ENCODE measurements around the gene NEK11.

NEK11 gene

DNA sequence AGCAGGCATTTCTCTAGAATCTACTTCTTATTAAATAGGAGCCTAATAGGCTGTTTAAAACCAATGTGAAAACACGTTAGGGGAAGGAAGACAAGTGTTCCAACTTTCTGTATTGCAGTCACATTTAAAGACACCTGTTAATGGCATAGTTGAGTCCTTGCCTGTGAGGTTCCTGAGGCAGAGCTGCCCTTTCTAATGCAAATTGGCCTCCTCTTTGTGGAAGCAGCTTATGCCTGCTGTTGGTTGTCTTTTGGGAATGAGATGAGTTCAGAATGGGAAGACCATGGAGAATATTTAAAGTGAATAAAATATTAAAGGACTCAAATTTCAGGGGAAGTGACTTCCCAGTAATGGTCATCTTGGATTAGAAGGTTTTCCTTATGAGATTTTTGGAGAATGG lies 51.2 kb downstream of the NEK11 start:
- CTCF ChIA-PET: no interaction called here

GRCh38 chr3:131079086-131079485 lies 52.4 kb downstream of the NEK11 start:
- no peak for TF ChIP-seq SUZ12 (IDR thresholded peaks at IDR 0.05)
- TF ChIP-seq NFRKB (IDR thresholded peaks at IDR 0.05): no peak
- no peak for TF ChIP-seq TARDBP (IDR thresholded peaks at IDR 0.05)
- no peak for TF ChIP-seq SP1 (IDR thresholded peaks at IDR 0.05)
- TF ChIP-seq FOXM1 (IDR thresholded peaks at IDR 0.05; ENCODE audit: borderline replicate concordance): no peak
- TF ChIP-seq ELF4 (IDR thresholded peaks at IDR 0.05): no peak
- TF ChIP-seq ZNF384 (IDR thresholded peaks at IDR 0.05): no peak
- TF ChIP-seq BHLHE40 (IDR thresholded peaks at IDR 0.05; ENCODE audit: borderline replicate concordance): no peak
- POLR2A ChIA-PET: no interaction called here
- CTCF ChIA-PET: no interaction called here
- DNase-seq (ENCODE audit: extremely low spot score): no peak

More for the DNA sequence above, 51.2 kb downstream of the NEK11 start:
- TF ChIP-seq ARNT (IDR thresholded peaks at IDR 0.05): no peak
- no peak for TF ChIP-seq FOXM1 (IDR thresholded peaks at IDR 0.05; ENCODE audit: borderline replicate concordance)
- TF ChIP-seq LEF1 (IDR thresholded peaks at IDR 0.05; ENCODE audit: borderline replicate concordance): no peak
- no peak for TF ChIP-seq ZNF384 (IDR thresholded peaks at IDR 0.05)
- TF ChIP-seq BHLHE40 (IDR thresholded peaks at IDR 0.05; ENCODE audit: borderline replicate concordance): no peak
- TF ChIP-seq L3MBTL2 (conservative IDR thresholded peaks at IDR 0.05): no peak
- no peak for TF ChIP-seq FOXA1 (IDR thresholded peaks at IDR 0.05)
- no peak for TF ChIP-seq CTBP1 (IDR thresholded peaks at IDR 0.05; ENCODE audit: borderline replicate concordance)
- no peak for TF ChIP-seq ELF4 (IDR thresholded peaks at IDR 0.05)
- no peak for TF ChIP-seq SP1 (IDR thresholded peaks at IDR 0.05)
- TF ChIP-seq, protein P1, sequence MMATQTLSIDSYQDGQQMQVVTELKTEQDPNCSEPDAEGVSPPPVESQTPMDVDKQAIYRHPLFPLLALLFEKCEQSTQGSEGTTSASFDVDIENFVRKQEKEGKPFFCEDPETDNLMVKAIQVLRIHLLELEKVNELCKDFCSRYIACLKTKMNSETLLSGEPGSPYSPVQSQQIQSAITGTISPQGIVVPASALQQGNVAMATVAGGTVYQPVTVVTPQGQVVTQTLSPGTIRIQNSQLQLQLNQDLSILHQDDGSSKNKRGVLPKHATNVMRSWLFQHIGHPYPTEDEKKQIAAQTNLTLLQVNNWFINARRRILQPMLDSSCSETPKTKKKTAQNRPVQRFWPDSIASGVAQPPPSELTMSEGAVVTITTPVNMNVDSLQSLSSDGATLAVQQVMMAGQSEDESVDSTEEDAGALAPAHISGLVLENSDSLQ (IDR thresholded peaks at IDR 0.05): no peak
- TF ChIP-seq FOXK2 (IDR thresholded peaks at IDR 0.05): no peak
- no peak for TF ChIP-seq NFRKB (IDR thresholded peaks at IDR 0.05)
- no peak for TF ChIP-seq TARDBP (IDR thresholded peaks at IDR 0.05)
- TF ChIP-seq HDGF (IDR thresholded peaks at IDR 0.05; ENCODE audit: borderline replicate concordance): no peak
- DNase-seq (ENCODE audit: extremely low spot score): no peak
- POLR2A ChIA-PET: no interaction called here

GRCh38 chr3:131081224-131081623 lies 54.5 kb downstream of the NEK11 start:
- POLR2A ChIA-PET: no interaction called here
- DNase-seq (ENCODE audit: extremely low spot score): no peak
- no peak for TF ChIP-seq SP1 (IDR thresholded peaks at IDR 0.05)
- TF ChIP-seq ZNF384 (IDR thresholded peaks at IDR 0.05): no peak
- TF ChIP-seq ELF4 (IDR thresholded peaks at IDR 0.05): no peak
- TF ChIP-seq ARNT (IDR thresholded peaks at IDR 0.05): no peak
- no peak for TF ChIP-seq HDGF (IDR thresholded peaks at IDR 0.05; ENCODE audit: borderline replicate concordance)
- CTCF ChIA-PET: no interaction called here

- CTCF ChIA-PET: no interaction called here
- DNase-seq (ENCODE audit: extremely low spot score): no peak
- POLR2A ChIA-PET: no interaction called here
- no peak for TF ChIP-seq FOXK2 (IDR thresholded peaks at IDR 0.05)
- TF ChIP-seq FOXM1 (IDR thresholded peaks at IDR 0.05; ENCODE audit: borderline replicate concordance): no peak
- TF ChIP-seq CTBP1 (IDR thresholded peaks at IDR 0.05; ENCODE audit: borderline replicate concordance): no peak
- no peak for TF ChIP-seq ELF4 (IDR thresholded peaks at IDR 0.05)
- TF ChIP-seq TARDBP (IDR thresholded peaks at IDR 0.05): no peak
- TF ChIP-seq, protein P1 (IDR thresholded peaks at IDR 0.05): no peak
- no peak for TF ChIP-seq FOXA1 (IDR thresholded peaks at IDR 0.05)
- TF ChIP-seq ZNF384 (IDR thresholded peaks at IDR 0.05): no peak
- TF ChIP-seq SP1 (IDR thresholded peaks at IDR 0.05): no peak
- no peak for TF ChIP-seq BHLHE40 (IDR thresholded peaks at IDR 0.05; ENCODE audit: borderline replicate concordance)
- no peak for TF ChIP-seq SUZ12 (IDR thresholded peaks at IDR 0.05)
- no peak for TF ChIP-seq NFRKB (IDR thresholded peaks at IDR 0.05)
- no peak for TF ChIP-seq HDGF (IDR thresholded peaks at IDR 0.05; ENCODE audit: borderline replicate concordance)
- no peak for TF ChIP-seq L3MBTL2 (conservative IDR thresholded peaks at IDR 0.05)
- TF ChIP-seq LEF1 (IDR thresholded peaks at IDR 0.05; ENCODE audit: borderline replicate concordance): no peak
- TF ChIP-seq ARNT (IDR thresholded peaks at IDR 0.05): no peak
These were observed 55.6 kb downstream of the NEK11 start for GRCh38 chr3:131082246-131082645.

GRCh38 chr3:131082871-131083863 lies 56.5 kb downstream of the NEK11 start:
- CTCF ChIA-PET: no interaction called here
- TF ChIP-seq ELF4 (IDR thresholded peaks at IDR 0.05) (no peak), FOXA1 (IDR thresholded peaks at IDR 0.05) (no peak), HDGF (IDR thresholded peaks at IDR 0.05; ENCODE audit: borderline replicate concordance) (no peak), NFRKB (IDR thresholded peaks at IDR 0.05) (no peak), CTBP1 (IDR thresholded peaks at IDR 0.05; ENCODE audit: borderline replicate concordance) (no peak), SUZ12 (IDR thresholded peaks at IDR 0.05) (no peak), SP1 (IDR thresholded peaks at IDR 0.05) (no peak), LEF1 (IDR thresholded peaks at IDR 0.05; ENCODE audit: borderline replicate concordance) (no peak), TARDBP (IDR thresholded peaks at IDR 0.05) (no peak), ARNT (IDR thresholded peaks at IDR 0.05) (no peak), FOXK2 (IDR thresholded peaks at IDR 0.05) (no peak), ZNF384 (IDR thresholded peaks at IDR 0.05) (no peak), FOXM1 (IDR thresholded peaks at IDR 0.05; ENCODE audit: borderline replicate concordance) (no peak), BHLHE40 (IDR thresholded peaks at IDR 0.05; ENCODE audit: borderline replicate concordance) (no peak), L3MBTL2 (conservative IDR thresholded peaks at IDR 0.05) (no peak)
- TF ChIP-seq, protein P1 (IDR thresholded peaks at IDR 0.05): no peak
- POLR2A ChIA-PET: no interaction called here
- DNase-seq (ENCODE audit: extremely low spot score): no peak

- no peak for DNase-seq (ENCODE audit: extremely low spot score)
- POLR2A ChIA-PET: no interaction called here
- CTCF ChIA-PET: no interaction called here
- TF ChIP-seq NFRKB (IDR thresholded peaks at IDR 0.05): no peak
- TF ChIP-seq ARNT (IDR thresholded peaks at IDR 0.05): no peak
- TF ChIP-seq CTBP1 (IDR thresholded peaks at IDR 0.05; ENCODE audit: borderline replicate concordance): no peak
- no peak for TF ChIP-seq FOXM1 (IDR thresholded peaks at IDR 0.05; ENCODE audit: borderline replicate concordance)
- TF ChIP-seq ZNF384 (IDR thresholded peaks at IDR 0.05): no peak
- no peak for TF ChIP-seq BHLHE40 (IDR thresholded peaks at IDR 0.05; ENCODE audit: borderline replicate concordance)
- TF ChIP-seq SUZ12 (IDR thresholded peaks at IDR 0.05): no peak
- no peak for TF ChIP-seq FOXA1 (IDR thresholded peaks at IDR 0.05)
- no peak for TF ChIP-seq FOXK2 (IDR thresholded peaks at IDR 0.05)
- no peak for TF ChIP-seq SP1 (IDR thresholded peaks at IDR 0.05)
- TF ChIP-seq, protein P1 (IDR thresholded peaks at IDR 0.05): no peak
- no peak for TF ChIP-seq TARDBP (IDR thresholded peaks at IDR 0.05)
- no peak for TF ChIP-seq L3MBTL2 (conservative IDR thresholded peaks at IDR 0.05)
These were observed 65.1 kb downstream of the NEK11 start for GRCh38 chr3:131091768-131092167.

Measured in HEK293T (cell line).